A549 (cell line): ENCODE results near the gene FBN2.
A peak's percentile ranks its signal among the peaks of the same experiment; 100 is the strongest.

ENCODE experiments used
- EP300 ChIP-seq, 2 experiments: fragments of >200 bp; sonication (Bioruptor Twin); formaldehyde crosslinking; IDR thresholded peaks; 2 replicates in 1 of 2; 3 replicates in 1 of 2; pipeline ENCODE4 v1.6.1; 2016 to 2017
- HOXA7 ChIP-seq: fragments of 250-450 bp; sonication (Bioruptor Pico); IDR thresholded peaks from 2 replicates; pipeline ENCODE4 v1.5.0; 2020; ENCODE audit warnings: mild to moderate bottlenecking, moderate library complexity
- KDM5A ChIP-seq: fragments of 200-600 bp; sonication (generic); IDR thresholded peaks from 2 replicates; pipeline ENCODE4 v1.6.1; 2016; ENCODE audit warnings: antibody characterized with exemption, mild to moderate bottlenecking
- MAZ ChIP-seq: fragments of 150-350 bp; IDR thresholded peaks from 2 replicates; pipeline ENCODE4 v1.6.1; 2014; ENCODE audit warnings: antibody characterized with exemption, low read depth, low read length, borderline replicate concordance
- NR3C1 ChIP-seq: fragments of >200 bp; sonication (Bioruptor Twin); formaldehyde crosslinking; IDR thresholded peaks from 3 replicates; pipeline ENCODE4 v1.6.1; 2017
- POLR2A ChIP-seq: IDR thresholded peaks from 2 replicates; pipeline ENCODE4 v1.6.1; 2012; ENCODE audit warnings: mild to moderate bottlenecking, low read length
- RCOR1 ChIP-seq: fragments of 150-350 bp; IDR thresholded peaks from 2 replicates; pipeline ENCODE4 v1.6.1; 2014; ENCODE audit warnings: antibody characterized with exemption, low read length, low read depth
- REST ChIP-seq: fragments of 200-600 bp; sonication (generic); IDR thresholded peaks from 2 replicates; pipeline ENCODE4 v1.6.1; 2016; ENCODE audit warnings: antibody characterized with exemption, mild to moderate bottlenecking, moderate library complexity
- TF ChIP-seq, protein P1 (sequence below): fragments of >200 bp; sonication (Bioruptor Twin); formaldehyde crosslinking; IDR thresholded peaks from 3 replicates; pipeline ENCODE4 v1.5.1; 2016
- TF ChIP-seq, protein P2 (sequence below): IDR thresholded peaks from 2 replicates; pipeline ENCODE4 v1.6.1; 2012; ENCODE audit warnings: low read depth, borderline replicate concordance

- TF ChIP-seq, protein P1, sequence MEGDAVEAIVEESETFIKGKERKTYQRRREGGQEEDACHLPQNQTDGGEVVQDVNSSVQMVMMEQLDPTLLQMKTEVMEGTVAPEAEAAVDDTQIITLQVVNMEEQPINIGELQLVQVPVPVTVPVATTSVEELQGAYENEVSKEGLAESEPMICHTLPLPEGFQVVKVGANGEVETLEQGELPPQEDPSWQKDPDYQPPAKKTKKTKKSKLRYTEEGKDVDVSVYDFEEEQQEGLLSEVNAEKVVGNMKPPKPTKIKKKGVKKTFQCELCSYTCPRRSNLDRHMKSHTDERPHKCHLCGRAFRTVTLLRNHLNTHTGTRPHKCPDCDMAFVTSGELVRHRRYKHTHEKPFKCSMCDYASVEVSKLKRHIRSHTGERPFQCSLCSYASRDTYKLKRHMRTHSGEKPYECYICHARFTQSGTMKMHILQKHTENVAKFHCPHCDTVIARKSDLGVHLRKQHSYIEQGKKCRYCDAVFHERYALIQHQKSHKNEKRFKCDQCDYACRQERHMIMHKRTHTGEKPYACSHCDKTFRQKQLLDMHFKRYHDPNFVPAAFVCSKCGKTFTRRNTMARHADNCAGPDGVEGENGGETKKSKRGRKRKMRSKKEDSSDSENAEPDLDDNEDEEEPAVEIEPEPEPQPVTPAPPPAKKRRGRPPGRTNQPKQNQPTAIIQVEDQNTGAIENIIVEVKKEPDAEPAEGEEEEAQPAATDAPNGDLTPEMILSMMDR = no peak
- no peak for TF ChIP-seq RCOR1
- TF ChIP-seq NR3C1 = no peak
- TF ChIP-seq, protein P2, sequence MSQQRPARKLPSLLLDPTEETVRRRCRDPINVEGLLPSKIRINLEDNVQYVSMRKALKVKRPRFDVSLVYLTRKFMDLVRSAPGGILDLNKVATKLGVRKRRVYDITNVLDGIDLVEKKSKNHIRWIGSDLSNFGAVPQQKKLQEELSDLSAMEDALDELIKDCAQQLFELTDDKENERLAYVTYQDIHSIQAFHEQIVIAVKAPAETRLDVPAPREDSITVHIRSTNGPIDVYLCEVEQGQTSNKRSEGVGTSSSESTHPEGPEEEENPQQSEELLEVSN = peak; percentile 62; the same call in 1 of the 2 replicates
- TF ChIP-seq REST = no peak
- TF ChIP-seq POLR2A = no peak
- TF ChIP-seq KDM5A = no peak
- no peak for TF ChIP-seq EP300 (IDR thresholded peaks at IDR 0.05)
- no peak for TF ChIP-seq MAZ
- no peak for TF ChIP-seq HOXA7 (CRISPR knock-in tag)
Observed at GRCh38 chr5:128537221-128537999, 635 bp downstream of the FBN2 start.
